ENCODE measurements around the gene PSMC6. TPM values are rescaled to one million over a fixed set of nuclear protein-coding genes. Genes with fewer than 3 reads are reported as not detected.

Gene PSMC6
- total and polyA plus RNA-seq, 2 of the 13 experiments (the other 11 are each of a cell fraction or from before 2014, with no cell fraction given): 90.0 to 210 TPM

DNA sequence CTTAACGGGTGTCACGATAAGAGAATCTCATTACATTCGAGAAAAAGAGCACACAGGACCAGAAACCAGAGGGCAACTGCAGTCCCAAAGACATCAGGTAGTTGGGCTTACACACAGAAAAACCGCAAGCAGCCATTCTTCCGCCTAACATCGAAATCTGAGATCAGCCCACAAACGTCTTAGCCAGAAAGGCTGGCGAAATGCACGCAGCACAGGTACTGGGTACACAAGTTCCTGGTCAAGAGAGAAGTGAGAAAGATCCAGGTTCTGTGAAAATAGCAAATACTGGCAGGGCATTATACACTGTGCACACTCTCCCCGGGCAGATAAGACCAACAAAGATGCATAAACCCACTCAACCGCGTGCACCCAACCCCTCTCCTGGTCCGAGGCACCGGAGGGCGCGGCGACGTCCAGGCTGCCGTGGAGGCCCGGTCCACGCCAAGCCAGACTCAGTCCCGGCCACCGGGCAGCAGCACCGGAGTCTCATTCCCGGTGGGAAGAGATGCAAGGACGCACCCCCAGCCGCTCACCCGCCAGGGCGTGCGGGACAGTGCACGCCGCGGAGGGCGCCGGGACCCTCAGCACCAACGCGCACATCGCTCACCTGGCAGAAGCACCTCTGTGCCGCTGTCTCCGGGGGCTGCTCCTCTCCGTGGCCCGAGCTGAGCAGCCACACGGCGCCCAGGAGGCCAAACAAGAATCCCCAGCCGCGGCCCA, 12.1 kb upstream of the PSMC6 start (continued):
- TF ChIP-seq, protein P1, sequence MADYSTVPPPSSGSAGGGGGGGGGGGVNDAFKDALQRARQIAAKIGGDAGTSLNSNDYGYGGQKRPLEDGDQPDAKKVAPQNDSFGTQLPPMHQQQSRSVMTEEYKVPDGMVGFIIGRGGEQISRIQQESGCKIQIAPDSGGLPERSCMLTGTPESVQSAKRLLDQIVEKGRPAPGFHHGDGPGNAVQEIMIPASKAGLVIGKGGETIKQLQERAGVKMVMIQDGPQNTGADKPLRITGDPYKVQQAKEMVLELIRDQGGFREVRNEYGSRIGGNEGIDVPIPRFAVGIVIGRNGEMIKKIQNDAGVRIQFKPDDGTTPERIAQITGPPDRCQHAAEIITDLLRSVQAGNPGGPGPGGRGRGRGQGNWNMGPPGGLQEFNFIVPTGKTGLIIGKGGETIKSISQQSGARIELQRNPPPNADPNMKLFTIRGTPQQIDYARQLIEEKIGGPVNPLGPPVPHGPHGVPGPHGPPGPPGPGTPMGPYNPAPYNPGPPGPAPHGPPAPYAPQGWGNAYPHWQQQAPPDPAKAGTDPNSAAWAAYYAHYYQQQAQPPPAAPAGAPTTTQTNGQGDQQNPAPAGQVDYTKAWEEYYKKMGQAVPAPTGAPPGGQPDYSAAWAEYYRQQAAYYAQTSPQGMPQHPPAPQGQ (CRISPR knock-in tag; IDR thresholded peaks at IDR 0.05; ENCODE audit: borderline replicate concordance): no peak
- TF ChIP-seq, protein P2, sequence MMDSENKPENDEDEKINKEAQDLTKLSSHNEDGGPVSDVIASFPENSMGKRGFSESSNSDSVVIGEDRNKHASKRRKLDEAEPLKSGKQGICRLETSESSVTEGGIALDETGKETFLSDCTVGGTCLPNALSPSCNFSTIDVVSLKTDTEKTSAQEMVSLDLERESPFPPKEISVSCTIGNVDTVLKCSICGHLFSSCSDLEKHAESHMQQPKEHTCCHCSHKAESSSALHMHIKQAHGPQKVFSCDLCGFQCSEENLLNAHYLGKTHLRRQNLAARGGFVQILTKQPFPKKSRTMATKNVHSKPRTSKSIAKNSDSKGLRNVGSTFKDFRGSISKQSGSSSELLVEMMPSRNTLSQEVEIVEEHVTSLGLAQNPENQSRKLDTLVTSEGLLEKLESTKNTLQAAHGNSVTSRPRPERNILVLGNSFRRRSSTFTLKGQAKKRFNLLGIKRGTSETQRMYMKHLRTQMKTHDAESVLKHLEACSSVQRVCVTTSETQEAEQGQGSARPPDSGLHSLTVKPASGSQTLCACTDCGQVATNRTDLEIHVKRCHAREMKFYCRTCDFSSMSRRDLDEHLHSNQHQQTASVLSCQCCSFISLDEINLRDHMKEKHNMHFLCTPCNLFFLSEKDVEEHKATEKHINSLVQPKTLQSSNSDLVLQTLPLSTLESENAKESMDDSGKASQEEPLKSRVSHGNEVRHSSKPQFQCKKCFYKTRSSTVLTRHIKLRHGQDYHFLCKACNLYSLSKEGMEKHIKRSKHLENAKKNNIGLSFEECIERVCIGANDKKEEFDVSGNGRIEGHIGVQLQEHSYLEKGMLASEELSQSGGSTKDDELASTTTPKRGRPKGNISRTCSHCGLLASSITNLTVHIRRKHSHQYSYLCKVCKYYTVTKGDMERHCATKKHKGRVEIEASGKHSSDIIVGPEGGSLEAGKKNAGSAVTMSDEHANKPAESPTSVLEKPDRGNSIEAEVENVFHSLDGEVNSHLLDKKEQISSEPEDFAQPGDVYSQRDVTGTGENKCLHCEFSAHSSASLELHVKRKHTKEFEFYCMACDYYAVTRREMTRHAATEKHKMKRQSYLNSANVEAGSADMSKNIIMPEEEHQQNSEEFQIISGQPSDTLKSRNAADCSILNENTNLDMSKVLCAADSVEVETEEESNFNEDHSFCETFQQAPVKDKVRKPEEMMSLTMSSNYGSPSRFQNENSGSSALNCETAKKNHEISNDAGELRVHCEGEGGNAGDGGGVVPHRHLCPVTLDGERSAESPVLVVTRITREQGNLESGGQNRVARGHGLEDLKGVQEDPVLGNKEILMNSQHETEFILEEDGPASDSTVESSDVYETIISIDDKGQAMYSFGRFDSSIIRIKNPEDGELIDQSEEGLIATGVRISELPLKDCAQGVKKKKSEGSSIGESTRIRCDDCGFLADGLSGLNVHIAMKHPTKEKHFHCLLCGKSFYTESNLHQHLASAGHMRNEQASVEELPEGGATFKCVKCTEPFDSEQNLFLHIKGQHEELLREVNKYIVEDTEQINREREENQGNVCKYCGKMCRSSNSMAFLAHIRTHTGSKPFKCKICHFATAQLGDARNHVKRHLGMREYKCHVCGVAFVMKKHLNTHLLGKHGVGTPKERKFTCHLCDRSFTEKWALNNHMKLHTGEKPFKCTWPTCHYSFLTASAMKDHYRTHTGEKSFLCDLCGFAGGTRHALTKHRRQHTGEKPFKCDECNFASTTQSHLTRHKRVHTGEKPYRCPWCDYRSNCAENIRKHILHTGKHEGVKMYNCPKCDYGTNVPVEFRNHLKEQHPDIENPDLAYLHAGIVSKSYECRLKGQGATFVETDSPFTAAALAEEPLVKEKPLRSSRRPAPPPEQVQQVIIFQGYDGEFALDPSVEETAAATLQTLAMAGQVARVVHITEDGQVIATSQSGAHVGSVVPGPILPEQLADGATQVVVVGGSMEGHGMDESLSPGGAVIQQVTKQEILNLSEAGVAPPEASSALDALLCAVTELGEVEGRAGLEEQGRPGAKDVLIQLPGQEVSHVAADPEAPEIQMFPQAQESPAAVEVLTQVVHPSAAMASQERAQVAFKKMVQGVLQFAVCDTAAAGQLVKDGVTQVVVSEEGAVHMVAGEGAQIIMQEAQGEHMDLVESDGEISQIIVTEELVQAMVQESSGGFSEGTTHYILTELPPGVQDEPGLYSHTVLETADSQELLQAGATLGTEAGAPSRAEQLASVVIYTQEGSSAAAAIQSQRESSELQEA (CRISPR knock-in tag; IDR thresholded peaks at IDR 0.05; ENCODE audit: not compliant biosample characterization): peak; percentile 88
- TF ChIP-seq, protein P3, sequence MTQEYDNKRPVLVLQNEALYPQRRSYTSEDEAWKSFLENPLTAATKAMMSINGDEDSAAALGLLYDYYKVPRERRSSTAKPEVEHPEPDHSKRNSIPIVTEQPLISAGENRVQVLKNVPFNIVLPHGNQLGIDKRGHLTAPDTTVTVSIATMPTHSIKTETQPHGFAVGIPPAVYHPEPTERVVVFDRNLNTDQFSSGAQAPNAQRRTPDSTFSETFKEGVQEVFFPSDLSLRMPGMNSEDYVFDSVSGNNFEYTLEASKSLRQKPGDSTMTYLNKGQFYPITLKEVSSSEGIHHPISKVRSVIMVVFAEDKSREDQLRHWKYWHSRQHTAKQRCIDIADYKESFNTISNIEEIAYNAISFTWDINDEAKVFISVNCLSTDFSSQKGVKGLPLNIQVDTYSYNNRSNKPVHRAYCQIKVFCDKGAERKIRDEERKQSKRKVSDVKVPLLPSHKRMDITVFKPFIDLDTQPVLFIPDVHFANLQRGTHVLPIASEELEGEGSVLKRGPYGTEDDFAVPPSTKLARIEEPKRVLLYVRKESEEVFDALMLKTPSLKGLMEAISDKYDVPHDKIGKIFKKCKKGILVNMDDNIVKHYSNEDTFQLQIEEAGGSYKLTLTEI (CRISPR knock-in tag; conservative IDR thresholded peaks at IDR 0.05): no peak
- TF ChIP-seq ARNT2 (CRISPR knock-in tag; IDR thresholded peaks at IDR 0.05; ENCODE audit: low read depth): 0 out of 2 replicates have a peak, but pooled peaks have one; percentile 74
- TF ChIP-seq CENPT (CRISPR knock-in tag; IDR thresholded peaks at IDR 0.05; ENCODE audit: low read depth): no peak
- no peak for TF ChIP-seq ZNF577 (CRISPR knock-in tag; IDR thresholded peaks at IDR 0.05; ENCODE audit: borderline replicate concordance, low read depth)
- TF ChIP-seq ZNF883 (CRISPR knock-in tag; IDR thresholded peaks at IDR 0.05; ENCODE audit: not compliant biosample characterization): peak; percentile 79
- TF ChIP-seq SMARCE1 (IDR thresholded peaks at IDR 0.05; ENCODE audit: borderline replicate concordance): no peak
- TF ChIP-seq MATR3 (CRISPR knock-in tag; IDR thresholded peaks at IDR 0.05): no peak
- no peak for TF ChIP-seq ZNF138 (CRISPR knock-in tag; IDR thresholded peaks at IDR 0.05; ENCODE audit: low read depth)
- peak; percentile 87 for TF ChIP-seq IKZF4 (CRISPR knock-in tag; IDR thresholded peaks at IDR 0.05; ENCODE audit: borderline replicate concordance, low read depth, not compliant biosample characterization)
- no peak for TF ChIP-seq HNRNPH1 (optimal IDR thresholded peaks at IDR 0.05; ENCODE audit: low read depth, low read length)
- TF ChIP-seq, protein P4, sequence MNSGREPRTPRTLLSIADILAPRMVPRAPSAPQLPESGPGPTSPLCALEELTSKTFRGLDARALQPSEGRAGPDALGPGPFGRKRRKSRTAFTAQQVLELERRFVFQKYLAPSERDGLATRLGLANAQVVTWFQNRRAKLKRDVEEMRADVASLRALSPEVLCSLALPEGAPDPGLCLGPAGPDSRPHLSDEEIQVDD (CRISPR knock-in tag; IDR thresholded peaks at IDR 0.05; ENCODE audit: borderline replicate concordance): no peak

Data from HepG2 (cell line).